ENCODE results near the gene SH3BGR.

SH3BGR gene

DNA sequence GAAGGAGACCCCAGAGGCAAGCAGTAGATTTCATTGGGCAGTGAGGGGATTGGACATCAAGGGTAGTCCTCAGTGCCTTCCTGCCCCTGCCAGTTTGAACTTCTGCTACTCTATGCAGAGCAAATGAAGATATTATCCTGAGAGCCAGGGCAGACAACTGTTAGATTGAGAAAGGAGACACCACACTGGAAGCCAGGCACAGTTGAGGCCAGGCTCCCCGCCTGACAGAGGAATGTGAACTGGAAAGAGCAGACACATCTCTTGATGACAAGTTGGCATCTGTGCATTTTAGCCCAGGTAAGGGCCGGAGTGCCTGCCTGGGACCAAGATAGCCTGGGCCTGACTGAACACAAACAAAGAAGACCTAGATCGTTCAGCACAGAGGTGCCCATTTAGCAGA is 16.0 kb downstream of the SH3BGR start:
- Histone ChIP-seq H3K27me3 (ENCODE audit: insufficient read depth, poor library complexity, severe bottlenecking) (no peaks in the 10 kb centered on the region), H3K4me3 (replicated peaks; ENCODE audit: insufficient read depth, low read length) (no peak overlapping the region), H3K27ac (replicated peaks) (no peak overlapping the region)
- TF ChIP-seq GABPA (IDR thresholded peaks at IDR 0.05; ENCODE audit: low read depth): no peak
- TF ChIP-seq POLR2AphosphoS5 (IDR thresholded peaks at IDR 0.05; ENCODE audit: low read depth): no peak
- TF ChIP-seq, protein P1, sequence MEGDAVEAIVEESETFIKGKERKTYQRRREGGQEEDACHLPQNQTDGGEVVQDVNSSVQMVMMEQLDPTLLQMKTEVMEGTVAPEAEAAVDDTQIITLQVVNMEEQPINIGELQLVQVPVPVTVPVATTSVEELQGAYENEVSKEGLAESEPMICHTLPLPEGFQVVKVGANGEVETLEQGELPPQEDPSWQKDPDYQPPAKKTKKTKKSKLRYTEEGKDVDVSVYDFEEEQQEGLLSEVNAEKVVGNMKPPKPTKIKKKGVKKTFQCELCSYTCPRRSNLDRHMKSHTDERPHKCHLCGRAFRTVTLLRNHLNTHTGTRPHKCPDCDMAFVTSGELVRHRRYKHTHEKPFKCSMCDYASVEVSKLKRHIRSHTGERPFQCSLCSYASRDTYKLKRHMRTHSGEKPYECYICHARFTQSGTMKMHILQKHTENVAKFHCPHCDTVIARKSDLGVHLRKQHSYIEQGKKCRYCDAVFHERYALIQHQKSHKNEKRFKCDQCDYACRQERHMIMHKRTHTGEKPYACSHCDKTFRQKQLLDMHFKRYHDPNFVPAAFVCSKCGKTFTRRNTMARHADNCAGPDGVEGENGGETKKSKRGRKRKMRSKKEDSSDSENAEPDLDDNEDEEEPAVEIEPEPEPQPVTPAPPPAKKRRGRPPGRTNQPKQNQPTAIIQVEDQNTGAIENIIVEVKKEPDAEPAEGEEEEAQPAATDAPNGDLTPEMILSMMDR (IDR thresholded peaks at IDR 0.05; ENCODE audit: insufficient read depth, low read length): no peak
- no peak for TF ChIP-seq SPI1 (IDR thresholded peaks at IDR 0.05; ENCODE audit: borderline replicate concordance, low read depth)
- TF ChIP-seq REST (IDR thresholded peaks at IDR 0.05; ENCODE audit: insufficient replicate concordance, low read depth): no peak
- no peak for DNase-seq (ENCODE audit: low read depth in 1 of 2, low spot score in 1 of 2)

GRCh38 chr21:39468559-39468958 is 16.8 kb downstream of the SH3BGR start:
- no peak for DNase-seq (ENCODE audit: low read depth in 1 of 2, low spot score in 1 of 2)
- no peaks in the 10 kb centered on the region for H3K27me3 ChIP-seq (ENCODE audit: insufficient read depth, poor library complexity, severe bottlenecking)

GRCh38 chr21:39471598-39471997 is 19.8 kb downstream of the SH3BGR start:
- Histone ChIP-seq H3K4me3 (replicated peaks; ENCODE audit: insufficient read depth, low read length) (no peak overlapping the region), H3K27ac (replicated peaks) (no peak overlapping the region), H3K27me3 (ENCODE audit: insufficient read depth, poor library complexity, severe bottlenecking) (no peaks in the 10 kb centered on the region)
- TF ChIP-seq, protein P1 (IDR thresholded peaks at IDR 0.05; ENCODE audit: insufficient read depth, low read length): no peak
- no peak for TF ChIP-seq POLR2AphosphoS5 (IDR thresholded peaks at IDR 0.05; ENCODE audit: low read depth)
- TF ChIP-seq SPI1 (IDR thresholded peaks at IDR 0.05; ENCODE audit: borderline replicate concordance, low read depth): no peak
- no peak for TF ChIP-seq GABPA (IDR thresholded peaks at IDR 0.05; ENCODE audit: low read depth)
- DNase-seq (ENCODE audit: low read depth in 1 of 2, low spot score in 1 of 2): no peak

More at GRCh38 chr21:39468559-39468958, 16.8 kb downstream of the SH3BGR start:
- Histone ChIP-seq H3K4me3 (replicated peaks; ENCODE audit: insufficient read depth, low read length) (no peak overlapping the region), H3K27ac (replicated peaks) (no peak overlapping the region)
- TF ChIP-seq SPI1 (IDR thresholded peaks at IDR 0.05; ENCODE audit: borderline replicate concordance, low read depth): no peak
- no peak for TF ChIP-seq POLR2AphosphoS5 (IDR thresholded peaks at IDR 0.05; ENCODE audit: low read depth)
- TF ChIP-seq, protein P1 (IDR thresholded peaks at IDR 0.05; ENCODE audit: insufficient read depth, low read length): no peak
- TF ChIP-seq REST (IDR thresholded peaks at IDR 0.05; ENCODE audit: insufficient replicate concordance, low read depth): no peak
- no peak for TF ChIP-seq GABPA (IDR thresholded peaks at IDR 0.05; ENCODE audit: low read depth)

GRCh38 chr21:39472786-39473185 is 21.0 kb downstream of the SH3BGR start:
- DNase-seq (ENCODE audit: low read depth in 1 of 2, low spot score in 1 of 2): no peak
- no peak overlapping the region for H3K4me3 ChIP-seq (replicated peaks; ENCODE audit: insufficient read depth, low read length)
- no peak overlapping the region for H3K27ac ChIP-seq (replicated peaks)
- TF ChIP-seq POLR2AphosphoS5 (IDR thresholded peaks at IDR 0.05; ENCODE audit: low read depth) (no peak), SPI1 (IDR thresholded peaks at IDR 0.05; ENCODE audit: borderline replicate concordance, low read depth) (no peak), REST (IDR thresholded peaks at IDR 0.05; ENCODE audit: insufficient replicate concordance, low read depth) (no peak), GABPA (IDR thresholded peaks at IDR 0.05; ENCODE audit: low read depth) (no peak)
- TF ChIP-seq, protein P1 (IDR thresholded peaks at IDR 0.05; ENCODE audit: insufficient read depth, low read length): no peak
- H3K27me3 ChIP-seq (ENCODE audit: insufficient read depth, poor library complexity, severe bottlenecking): no peaks in the 10 kb centered on the region

All from HL-60 (cell line).